Measurements from ENCODE around the gene ADCK1.
"Not testable (repeated sequence)": the region's sequence is repeated elsewhere in the genome, so short reads cannot be mapped to it uniquely, and the experiment has no call there.

Gene ADCK1

DNA sequence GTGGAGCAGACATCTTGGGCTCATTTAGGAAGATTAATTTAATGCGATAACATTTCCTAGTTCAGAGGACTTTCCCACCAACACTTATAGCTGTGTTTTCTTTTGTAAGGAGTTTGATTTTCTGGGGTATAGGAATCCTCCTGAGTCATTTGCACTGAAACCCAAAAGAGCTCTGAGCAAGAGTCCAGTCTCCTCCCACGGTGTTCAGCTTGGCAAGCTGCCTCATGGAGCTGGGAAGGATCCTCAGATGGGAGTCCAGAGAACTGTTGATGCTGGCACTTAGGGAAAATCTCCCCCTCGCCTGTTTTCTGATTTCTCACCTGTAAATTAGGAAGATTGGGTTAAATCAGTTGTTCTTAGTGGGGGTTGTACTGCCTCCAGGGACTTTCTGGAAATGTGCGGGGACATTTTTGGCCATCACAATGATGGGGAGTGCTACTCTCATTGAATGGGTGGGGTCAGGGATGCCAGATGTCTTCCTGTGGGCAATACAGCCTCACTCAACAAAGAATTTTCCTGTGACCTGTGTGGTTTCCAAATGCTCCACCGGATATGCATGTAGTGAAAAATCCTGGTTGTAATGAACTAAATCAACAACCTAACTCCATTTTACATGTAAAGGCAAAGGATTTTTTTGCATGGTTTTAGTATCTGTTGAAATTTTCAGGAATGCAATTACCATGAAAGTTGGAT lies 150.6 kb downstream of the ADCK1 start:
- no peak for DNase-seq (ENCODE audit: low read depth)

DNA sequence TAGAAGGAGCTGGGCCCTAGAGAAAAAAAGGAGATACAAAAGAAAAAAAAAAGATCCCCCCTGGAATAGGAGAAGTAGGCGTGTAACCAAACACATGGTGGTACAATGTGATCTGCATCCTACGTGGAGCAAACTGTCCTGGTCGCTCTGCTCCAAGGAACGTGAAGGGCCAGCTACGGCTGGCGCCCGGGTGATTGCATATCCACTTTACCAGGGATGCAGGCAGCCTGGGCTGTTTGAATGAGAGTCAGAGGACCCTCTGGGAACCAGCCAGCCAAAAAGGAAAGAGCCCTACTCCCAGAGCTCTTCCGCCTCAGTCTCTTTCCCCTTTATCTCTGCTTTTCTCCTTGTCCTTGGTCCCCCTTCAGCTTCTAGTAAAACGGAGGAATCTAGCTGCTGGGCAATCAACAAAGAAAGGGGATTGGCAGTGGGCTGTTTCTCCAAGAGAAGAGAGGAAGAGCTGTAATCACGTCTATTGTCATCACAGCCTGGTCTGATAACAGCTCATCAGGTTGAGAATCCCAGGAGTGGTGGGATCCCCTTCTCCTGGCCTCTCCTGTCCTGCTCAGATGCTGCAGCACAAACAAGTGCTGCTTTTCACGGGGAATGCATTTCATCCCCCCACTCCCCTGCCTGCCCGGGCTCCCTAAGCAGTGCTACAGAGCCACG lies 156.0 kb downstream of the ADCK1 start:
- DNase-seq (ENCODE audit: low read depth): no peak

- not testable (repeated sequence) for DNase-seq (ENCODE audit: low read depth)
Observed at GRCh38 chr14:77959686-77960085, 159.8 kb downstream of the ADCK1 start.

DNA sequence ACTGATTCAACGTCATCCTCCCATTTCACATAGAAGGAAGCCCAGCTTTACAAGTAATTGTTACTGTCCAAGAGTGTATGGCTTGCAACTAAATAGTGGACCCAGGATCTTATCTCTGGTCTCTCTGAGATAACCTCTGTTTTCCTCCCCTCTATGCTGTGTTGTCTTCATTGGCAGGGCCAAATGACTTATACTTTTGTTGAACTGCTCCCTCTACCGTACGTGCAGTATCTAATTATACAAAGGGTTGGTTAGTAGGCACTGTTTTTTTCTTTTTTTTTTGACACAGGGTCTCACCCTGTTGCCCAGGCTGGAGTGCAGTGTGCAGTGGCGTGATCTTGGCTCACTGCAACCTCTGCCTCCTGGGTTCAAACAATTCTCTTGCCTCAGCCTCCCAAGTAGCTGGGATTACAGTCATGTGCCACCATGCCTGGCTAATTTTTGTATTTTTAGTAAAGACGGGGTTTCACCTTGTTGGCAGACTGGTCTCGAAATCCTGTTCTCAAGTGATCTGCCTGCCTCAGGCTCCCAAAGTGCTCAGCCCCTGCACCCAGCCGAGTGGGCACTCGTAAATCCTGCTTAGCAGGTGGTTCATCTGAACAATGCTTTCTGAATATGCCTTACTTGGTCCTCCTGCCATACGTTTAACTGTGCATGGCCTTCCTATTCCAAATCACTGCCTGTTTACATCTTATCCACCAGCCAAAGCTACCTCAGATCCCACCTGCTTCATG lies 162.1 kb downstream of the ADCK1 start:
- no peak for DNase-seq (ENCODE audit: low read depth)

- no peak for DNase-seq (ENCODE audit: low read depth)
Observed at GRCh38 chr14:77962731-77963520, 163.0 kb downstream of the ADCK1 start.

DNA sequence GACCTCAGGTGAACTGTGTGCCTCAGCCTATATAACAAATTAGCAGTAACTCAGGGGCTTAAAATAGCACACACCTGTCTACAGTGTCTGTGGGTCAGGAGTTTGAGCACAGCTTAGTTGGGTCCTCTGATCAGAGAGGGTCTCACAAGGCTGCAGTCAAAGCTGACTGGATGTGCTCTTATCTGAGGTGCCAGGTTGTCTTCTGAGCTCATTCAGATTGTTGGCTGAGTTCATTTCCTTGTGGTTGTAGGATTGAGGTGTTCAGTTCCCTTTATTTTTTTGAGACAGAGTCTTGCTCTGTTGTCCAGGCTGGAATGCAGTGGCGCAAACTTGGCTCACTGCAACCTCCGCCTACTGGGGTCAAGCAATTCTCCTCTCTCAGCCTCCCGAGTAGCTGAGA lies 164.7 kb downstream of the ADCK1 start:
- no peak for DNase-seq (ENCODE audit: low read depth)

DNA sequence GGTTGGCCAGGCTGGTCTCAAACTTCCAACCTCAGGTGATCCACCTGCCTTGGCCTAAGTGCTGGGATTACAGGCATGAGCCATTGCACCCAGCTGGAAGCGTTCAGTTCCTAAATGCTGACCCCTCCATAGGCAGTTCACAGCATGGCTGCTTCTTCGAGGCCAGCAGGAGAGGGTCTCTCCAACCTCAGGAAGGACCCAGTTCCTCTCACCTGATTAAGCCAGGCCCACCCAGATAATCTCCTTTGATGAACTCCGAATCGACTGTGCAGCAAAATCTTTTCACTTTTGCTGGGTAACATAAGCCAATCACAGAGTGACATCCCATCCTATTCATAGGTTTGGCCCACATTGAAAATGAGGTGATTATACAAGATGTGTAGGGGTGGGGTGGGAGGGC lies 165.1 kb downstream of the ADCK1 start:
- DNase-seq (ENCODE audit: low read depth): no peak

GRCh38 chr14:77965919-77966435 lies 166.1 kb downstream of the ADCK1 start:
- peak; percentile 2 for DNase-seq (ENCODE audit: low read depth)

- DNase-seq (ENCODE audit: low read depth): no peak
Observed at GRCh38 chr14:77967110-77967509, 167.2 kb downstream of the ADCK1 start.

GRCh38 chr14:77970646-77971045 lies 170.7 kb downstream of the ADCK1 start:
- DNase-seq (ENCODE audit: low read depth): no peak

DNA sequence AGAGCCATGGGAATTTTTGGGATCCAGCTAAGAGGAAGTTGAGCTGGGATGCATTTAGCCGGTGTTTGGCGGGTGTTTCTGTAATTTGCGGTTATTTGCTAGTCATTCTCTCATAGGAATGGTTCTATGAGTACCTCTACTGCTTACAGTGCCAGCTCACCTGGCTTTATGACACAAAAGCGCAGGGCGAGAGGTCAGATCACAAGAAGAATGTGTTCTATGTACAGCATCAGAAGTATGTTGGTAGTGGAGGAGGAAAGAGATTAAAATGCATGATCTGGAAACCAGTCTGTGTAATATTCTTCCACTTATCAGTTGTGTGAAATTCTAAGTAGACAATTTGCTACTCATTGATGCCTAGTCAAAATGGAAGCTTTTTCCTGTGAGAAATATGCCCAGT lies 173.3 kb downstream of the ADCK1 start:
- DNase-seq (ENCODE audit: low read depth): no peak

DNA sequence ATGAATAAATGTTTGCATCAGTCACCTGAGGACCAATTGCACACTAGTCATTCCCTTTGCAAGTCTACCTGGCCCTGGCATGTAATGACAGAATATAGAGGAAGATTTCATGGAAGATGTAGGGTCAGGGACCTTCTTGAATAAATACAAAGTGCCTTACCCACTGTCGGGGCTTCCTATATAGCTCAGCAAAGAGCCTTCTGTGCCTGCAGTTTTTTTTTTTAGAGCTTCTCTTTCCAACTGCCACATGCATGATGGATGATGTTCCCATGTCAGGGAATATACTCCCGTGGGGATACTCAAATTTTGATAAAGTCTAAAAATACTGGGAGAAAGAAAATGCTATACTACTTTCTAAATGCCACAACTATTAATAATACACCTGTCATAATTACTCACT lies 176.7 kb downstream of the ADCK1 start:
- no peak for DNase-seq (ENCODE audit: low read depth)

DNA sequence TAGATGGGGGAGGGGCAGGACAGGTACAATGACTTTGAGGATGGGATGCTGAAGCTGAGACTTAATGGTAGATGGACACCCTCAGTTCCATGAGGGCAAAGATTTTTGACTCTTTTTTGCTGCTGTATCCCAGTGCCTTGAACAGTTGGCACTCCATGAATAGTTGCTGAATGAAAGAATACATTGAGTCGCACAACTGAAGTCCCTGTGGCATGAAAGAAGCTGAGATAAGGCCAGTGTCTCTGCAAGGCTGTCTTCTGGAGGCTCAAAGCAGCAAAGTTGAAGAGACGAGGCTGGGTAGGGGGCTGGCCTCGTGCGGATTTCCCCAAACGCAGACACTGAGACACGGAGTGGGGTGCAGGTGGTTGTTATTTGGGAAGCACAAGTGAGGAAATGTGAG lies 179.3 kb downstream of the ADCK1 start:
- no peak for DNase-seq (ENCODE audit: low read depth)

DNA sequence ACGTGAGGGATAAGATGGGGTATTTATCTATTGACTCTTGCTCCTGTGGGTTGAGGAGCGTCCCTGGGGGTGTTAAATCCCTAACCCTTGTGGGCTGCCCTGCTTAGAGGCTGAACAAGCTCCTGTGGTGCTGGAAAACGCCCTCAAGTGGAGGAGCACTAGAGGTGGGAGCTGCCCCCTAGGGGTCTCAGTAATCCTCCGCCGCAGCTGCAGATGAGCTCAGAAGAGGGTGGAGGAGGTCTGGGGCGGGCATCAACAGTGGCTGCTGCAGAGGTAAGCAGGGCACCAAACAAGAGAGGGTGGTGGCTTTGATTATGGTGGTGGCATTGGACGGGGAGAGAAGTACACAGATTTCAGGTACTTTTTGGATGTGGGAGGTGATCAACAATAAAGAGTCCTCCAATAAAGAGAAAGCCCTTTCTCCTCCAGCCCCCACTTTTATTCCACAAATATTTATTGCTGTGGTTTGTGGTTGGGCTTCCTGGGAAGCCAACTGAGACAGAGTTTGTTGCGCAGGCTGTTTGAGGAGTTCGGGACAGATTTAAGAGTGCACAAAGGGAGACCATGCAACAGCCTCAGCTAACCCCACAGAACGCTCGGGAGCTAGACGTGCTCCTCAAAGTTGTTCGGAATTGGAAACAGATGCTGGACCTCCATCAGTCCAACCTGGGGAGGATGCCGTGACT lies 179.9 kb downstream of the ADCK1 start:
- peak; percentile 10 for DNase-seq (ENCODE audit: low read depth)

- DNase-seq (ENCODE audit: low read depth): no peak
Observed at GRCh38 chr14:77980475-77981321, 180.8 kb downstream of the ADCK1 start.

Data from GM04504 (cell line).